Measurements from ENCODE around the gene GRIFIN.

DNA sequence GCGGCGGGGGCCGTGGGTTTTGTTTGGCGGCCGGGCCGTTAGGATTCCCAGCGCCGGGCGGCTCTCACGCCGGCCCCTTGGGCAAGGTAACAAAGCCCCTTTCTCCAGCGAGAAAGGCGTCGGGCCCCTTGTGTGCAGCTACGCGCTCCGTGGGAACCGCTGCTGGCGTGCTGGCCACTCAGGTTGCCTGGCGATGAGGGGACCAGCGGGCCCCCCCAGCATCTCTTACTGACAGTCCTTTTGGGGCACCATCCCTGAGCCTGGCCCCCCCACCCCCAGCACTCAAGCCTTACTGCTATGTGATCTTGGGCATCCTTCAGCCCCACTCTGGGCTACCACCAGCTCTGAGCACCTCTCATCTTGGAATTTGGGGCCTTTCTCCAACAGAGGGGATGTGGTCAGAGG lies 45.1 kb upstream of the GRIFIN start:
- TF ChIP-seq, protein P1, sequence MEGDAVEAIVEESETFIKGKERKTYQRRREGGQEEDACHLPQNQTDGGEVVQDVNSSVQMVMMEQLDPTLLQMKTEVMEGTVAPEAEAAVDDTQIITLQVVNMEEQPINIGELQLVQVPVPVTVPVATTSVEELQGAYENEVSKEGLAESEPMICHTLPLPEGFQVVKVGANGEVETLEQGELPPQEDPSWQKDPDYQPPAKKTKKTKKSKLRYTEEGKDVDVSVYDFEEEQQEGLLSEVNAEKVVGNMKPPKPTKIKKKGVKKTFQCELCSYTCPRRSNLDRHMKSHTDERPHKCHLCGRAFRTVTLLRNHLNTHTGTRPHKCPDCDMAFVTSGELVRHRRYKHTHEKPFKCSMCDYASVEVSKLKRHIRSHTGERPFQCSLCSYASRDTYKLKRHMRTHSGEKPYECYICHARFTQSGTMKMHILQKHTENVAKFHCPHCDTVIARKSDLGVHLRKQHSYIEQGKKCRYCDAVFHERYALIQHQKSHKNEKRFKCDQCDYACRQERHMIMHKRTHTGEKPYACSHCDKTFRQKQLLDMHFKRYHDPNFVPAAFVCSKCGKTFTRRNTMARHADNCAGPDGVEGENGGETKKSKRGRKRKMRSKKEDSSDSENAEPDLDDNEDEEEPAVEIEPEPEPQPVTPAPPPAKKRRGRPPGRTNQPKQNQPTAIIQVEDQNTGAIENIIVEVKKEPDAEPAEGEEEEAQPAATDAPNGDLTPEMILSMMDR (conservative IDR thresholded peaks at IDR 0.05 in 1 of 2, IDR thresholded peaks at IDR 0.05 in 1 of 2; ENCODE audit: low read depth in 1 of 2, low read length in 2 of 2) = no peak
- no peak for TF ChIP-seq EZH2 (IDR thresholded peaks at IDR 0.05; ENCODE audit: low read length, missing control alignments)

Data from fibroblast of lung (primary cell).